ENCODE results near the gene GLIPR1L2. TPM values are rescaled to one million over a fixed set of nuclear protein-coding genes. Genes with fewer than 3 reads are reported as not detected.
A peak's percentile ranks its signal among the peaks of the same experiment; 100 is the strongest.

The GLIPR1L2 gene
- total RNA-seq, 1 experiment from 2014 or later: 0.44 TPM

DNA sequence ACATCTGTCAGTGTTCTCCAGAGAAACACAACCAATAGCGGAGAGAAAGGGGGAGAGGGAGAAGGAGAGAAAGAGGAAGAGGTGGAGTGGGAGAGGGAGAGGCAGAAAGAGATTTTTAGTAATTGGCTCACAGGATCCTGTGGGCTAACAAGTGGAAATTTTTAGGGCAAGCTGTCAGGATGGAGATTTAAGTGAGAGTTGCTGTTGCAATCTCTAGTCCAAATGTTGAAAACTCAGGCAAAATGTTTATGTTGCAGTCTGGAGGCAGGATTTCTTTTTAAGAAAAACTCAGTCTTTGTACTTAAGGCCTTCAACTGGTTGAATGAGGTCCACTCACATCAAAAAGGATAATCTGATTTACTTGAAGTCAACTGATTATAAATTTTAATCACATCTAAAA, 12.5 kb upstream of the GLIPR1L2 start (continued):
- TF ChIP-seq, protein P1, sequence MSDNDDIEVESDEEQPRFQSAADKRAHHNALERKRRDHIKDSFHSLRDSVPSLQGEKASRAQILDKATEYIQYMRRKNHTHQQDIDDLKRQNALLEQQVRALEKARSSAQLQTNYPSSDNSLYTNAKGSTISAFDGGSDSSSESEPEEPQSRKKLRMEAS (IDR thresholded peaks at IDR 0.05): no peak
- TF ChIP-seq POLR2A (IDR thresholded peaks at IDR 0.05; ENCODE audit: borderline replicate concordance, extremely low read depth, insufficient read depth, insufficient read length) (no peak), FOSL1 (IDR thresholded peaks at IDR 0.05; ENCODE audit: low read depth) (no peak), ZFX (IDR thresholded peaks at IDR 0.05) (no peak), SRF (IDR thresholded peaks at IDR 0.05; ENCODE audit: low read depth) (no peak), ELF1 (IDR thresholded peaks at IDR 0.05; ENCODE audit: borderline replicate concordance, low read depth) (no peak)
- TF ChIP-seq, protein P2, sequence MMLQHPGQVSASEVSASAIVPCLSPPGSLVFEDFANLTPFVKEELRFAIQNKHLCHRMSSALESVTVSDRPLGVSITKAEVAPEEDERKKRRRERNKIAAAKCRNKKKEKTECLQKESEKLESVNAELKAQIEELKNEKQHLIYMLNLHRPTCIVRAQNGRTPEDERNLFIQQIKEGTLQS (IDR thresholded peaks at IDR 0.05): no peak

- H3K9me3 ChIP-seq (ENCODE audit: control insufficient read depth in 1 of 2, insufficient read depth in 1 of 2, low read depth in 1 of 2, low read length in 2 of 2): no peaks in the 10 kb centered on the region
- CTCF ChIA-PET: interaction anchor here (0.6 to 0.9 kb wide), 2 partner anchors 54 to 55 kb away, joined by 3 read pairs; partner anchors contain the start of gene GLIPR1L1
- H3K4me3 ChIP-seq (replicated peaks in 1 of 2; ENCODE audit: low read depth in 1 of 2, low read length in 2 of 2): peak overlapping the region; percentile 49 to 63; a peak in 3 of 4 replicates
- peak overlapping the region; percentile 85 for H3K4me2 ChIP-seq (ENCODE audit: low read length)
- RAD21 ChIA-PET (ENCODE audit: low non-redundant PET in 1 of 2, low total read pairs in 2 of 2, uncharacterized antibody in 2 of 2, unreplicated experiment in 2 of 2): interaction anchor here in 1 of 2 experiments (1.5 kb wide), 1 partner anchor 55 kb away, joined by 3 read pairs; the partner anchor contains the start of gene GLIPR1L1
- POLR2A ChIA-PET: no interaction called here
- no TSS peak for BruUV-seq (replicated peaks)
- intact Hi-C loops (cut with micrococcal nuclease): loop anchor here (5.0 kb wide), 1 partner anchor 42 kb away; no protein-coding TSS in a partner anchor
- H2AFZ ChIP-seq (ENCODE audit: low read depth, low read length, poor library complexity, severe bottlenecking): no peak overlapping the region
- H4K20me1 ChIP-seq (ENCODE audit: insufficient read depth): no peaks in the 10 kb centered on the region
- no peaks in the 10 kb centered on the region for H3K9me2 ChIP-seq (ENCODE audit: insufficient read depth)
- H3K27me3 ChIP-seq (ENCODE audit: insufficient read depth, low read length): no peaks in the 10 kb centered on the region
- peak; percentile 44 for ATAC-seq
- no peaks in the 10 kb centered on the region for H3K36me3 ChIP-seq (ENCODE audit: control insufficient read depth in 1 of 2, insufficient read depth in 2 of 2, low read length in 2 of 2)
- H3K4me1 ChIP-seq (ENCODE audit: control insufficient read depth in 1 of 2, insufficient read depth in 2 of 2, low read length in 2 of 2): peaks cover 26 to 46% of the 10 kb centered on the region in 2 experiments
- peak overlapping the region; percentile 77 for H3K27ac ChIP-seq (ENCODE audit: low read depth, low read length)
- peak; percentile 78 for DNase-seq (ENCODE audit: low read depth, low spot score)
- H3K9ac ChIP-seq (ENCODE audit: low read length): peak overlapping the region; percentile 62
- peaks cover 9% of the 10 kb centered on the region; the same call in 1 of the 2 replicates for H3K79me2 ChIP-seq (ENCODE audit: insufficient read depth, low read length)
- TF ChIP-seq POLR2A (IDR thresholded peaks at IDR 0.05; ENCODE audit: borderline replicate concordance, extremely low read depth, insufficient read depth, insufficient read length) (no peak), ZNF274 (IDR thresholded peaks at IDR 0.05; ENCODE audit: low read depth, low read length) (no peak), FOSL1 (IDR thresholded peaks at IDR 0.05; ENCODE audit: low read depth) (peak; percentile 89), YY1 (IDR thresholded peaks at IDR 0.05; ENCODE audit: extremely low read depth, insufficient replicate concordance, low read depth, low read length) (peak; percentile 62), SP1 (IDR thresholded peaks at IDR 0.05; ENCODE audit: low read depth) (peak; percentile 77), EGR1 (IDR thresholded peaks at IDR 0.05; ENCODE audit: low read depth) (peak; percentile 20; the same call in 1 of the 2 replicates), RAD21 (IDR thresholded peaks at IDR 0.05; ENCODE audit: low read depth) (peak; percentile 24; the same call in 1 of the 2 replicates), CEBPB (IDR thresholded peaks at IDR 0.05; ENCODE audit: low read depth) (peak; percentile 54), EZH2 (IDR thresholded peaks at IDR 0.05) (no peak), JUND (IDR thresholded peaks at IDR 0.05) (peak; percentile 89), CBX3 (IDR thresholded peaks at IDR 0.05; ENCODE audit: low read depth) (peak; percentile 92)
- TF ChIP-seq, protein P3, sequence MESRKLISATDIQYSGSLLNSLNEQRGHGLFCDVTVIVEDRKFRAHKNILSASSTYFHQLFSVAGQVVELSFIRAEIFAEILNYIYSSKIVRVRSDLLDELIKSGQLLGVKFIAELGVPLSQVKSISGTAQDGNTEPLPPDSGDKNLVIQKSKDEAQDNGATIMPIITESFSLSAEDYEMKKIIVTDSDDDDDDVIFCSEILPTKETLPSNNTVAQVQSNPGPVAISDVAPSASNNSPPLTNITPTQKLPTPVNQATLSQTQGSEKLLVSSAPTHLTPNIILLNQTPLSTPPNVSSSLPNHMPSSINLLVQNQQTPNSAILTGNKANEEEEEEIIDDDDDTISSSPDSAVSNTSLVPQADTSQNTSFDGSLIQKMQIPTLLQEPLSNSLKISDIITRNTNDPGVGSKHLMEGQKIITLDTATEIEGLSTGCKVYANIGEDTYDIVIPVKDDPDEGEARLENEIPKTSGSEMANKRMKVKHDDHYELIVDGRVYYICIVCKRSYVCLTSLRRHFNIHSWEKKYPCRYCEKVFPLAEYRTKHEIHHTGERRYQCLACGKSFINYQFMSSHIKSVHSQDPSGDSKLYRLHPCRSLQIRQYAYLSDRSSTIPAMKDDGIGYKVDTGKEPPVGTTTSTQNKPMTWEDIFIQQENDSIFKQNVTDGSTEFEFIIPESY (IDR thresholded peaks at IDR 0.05; ENCODE audit: extremely low read depth, insufficient replicate concordance, low read length): no peak
- TF ChIP-seq, protein P2 (IDR thresholded peaks at IDR 0.05): 0 out of 2 replicates have a peak, but pooled peaks have one; percentile 17
- TF ChIP-seq, protein P4, sequence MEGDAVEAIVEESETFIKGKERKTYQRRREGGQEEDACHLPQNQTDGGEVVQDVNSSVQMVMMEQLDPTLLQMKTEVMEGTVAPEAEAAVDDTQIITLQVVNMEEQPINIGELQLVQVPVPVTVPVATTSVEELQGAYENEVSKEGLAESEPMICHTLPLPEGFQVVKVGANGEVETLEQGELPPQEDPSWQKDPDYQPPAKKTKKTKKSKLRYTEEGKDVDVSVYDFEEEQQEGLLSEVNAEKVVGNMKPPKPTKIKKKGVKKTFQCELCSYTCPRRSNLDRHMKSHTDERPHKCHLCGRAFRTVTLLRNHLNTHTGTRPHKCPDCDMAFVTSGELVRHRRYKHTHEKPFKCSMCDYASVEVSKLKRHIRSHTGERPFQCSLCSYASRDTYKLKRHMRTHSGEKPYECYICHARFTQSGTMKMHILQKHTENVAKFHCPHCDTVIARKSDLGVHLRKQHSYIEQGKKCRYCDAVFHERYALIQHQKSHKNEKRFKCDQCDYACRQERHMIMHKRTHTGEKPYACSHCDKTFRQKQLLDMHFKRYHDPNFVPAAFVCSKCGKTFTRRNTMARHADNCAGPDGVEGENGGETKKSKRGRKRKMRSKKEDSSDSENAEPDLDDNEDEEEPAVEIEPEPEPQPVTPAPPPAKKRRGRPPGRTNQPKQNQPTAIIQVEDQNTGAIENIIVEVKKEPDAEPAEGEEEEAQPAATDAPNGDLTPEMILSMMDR (IDR thresholded peaks at IDR 0.05 in 2 of 3, conservative IDR thresholded peaks at IDR 0.05 in 1 of 3; ENCODE audit: borderline replicate concordance in 1 of 3, insufficient read depth in 1 of 3, low read depth in 2 of 3, low read length in 2 of 3): no peak
- TF ChIP-seq, protein P1 (IDR thresholded peaks at IDR 0.05): peak; percentile 39; the same call in 1 of the 2 replicates
Measured at GRCh38 chr12:75389061-75389460, 1.8 kb upstream of the GLIPR1L2 start.
